Measurements from ENCODE around the gene SFSWAP.
"Not testable (repeated sequence)": the region's sequence is repeated elsewhere in the genome, so short reads cannot be mapped to it uniquely, and the experiment has no call there.

SFSWAP gene

GRCh38 chr12:131761638-131762037 lies 50.7 kb downstream of the SFSWAP start:
- DNase-seq (ENCODE audit: low read depth) = no peak

DNA sequence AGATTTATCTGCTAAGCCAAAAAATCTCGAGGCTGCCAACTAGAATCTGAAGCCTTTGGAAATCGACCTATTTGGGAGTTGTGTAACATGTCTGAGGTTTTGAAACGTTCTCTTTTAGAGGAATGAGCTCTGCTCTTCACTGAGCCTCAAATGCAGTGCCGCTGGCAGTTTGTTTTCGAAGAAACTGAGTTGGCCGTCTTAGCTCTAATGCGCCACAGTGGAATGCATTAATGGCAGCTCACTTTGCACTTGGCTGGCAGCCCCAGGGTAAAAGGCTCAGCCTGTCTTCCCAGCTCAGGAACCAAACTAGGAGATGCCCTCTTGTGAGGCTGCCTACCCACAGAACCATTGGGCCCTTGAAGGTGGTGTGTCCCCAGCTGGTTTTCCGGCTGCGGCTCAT lies 53.8 kb downstream of the SFSWAP start:
- DNase-seq (ENCODE audit: low read depth) = no peak

GRCh38 chr12:131765961-131766360 lies 55.1 kb downstream of the SFSWAP start:
- no peak for DNase-seq (ENCODE audit: low read depth)

- DNase-seq (ENCODE audit: low read depth) = no peak
Observed at GRCh38 chr12:131766382-131767107, 55.7 kb downstream of the SFSWAP start.

- no peak for DNase-seq (ENCODE audit: low read depth)
Observed at GRCh38 chr12:131770120-131770519, 59.2 kb downstream of the SFSWAP start.

- no peak for DNase-seq (ENCODE audit: low read depth)
Observed at GRCh38 chr12:131771965-131772364, 61.1 kb downstream of the SFSWAP start.

DNA sequence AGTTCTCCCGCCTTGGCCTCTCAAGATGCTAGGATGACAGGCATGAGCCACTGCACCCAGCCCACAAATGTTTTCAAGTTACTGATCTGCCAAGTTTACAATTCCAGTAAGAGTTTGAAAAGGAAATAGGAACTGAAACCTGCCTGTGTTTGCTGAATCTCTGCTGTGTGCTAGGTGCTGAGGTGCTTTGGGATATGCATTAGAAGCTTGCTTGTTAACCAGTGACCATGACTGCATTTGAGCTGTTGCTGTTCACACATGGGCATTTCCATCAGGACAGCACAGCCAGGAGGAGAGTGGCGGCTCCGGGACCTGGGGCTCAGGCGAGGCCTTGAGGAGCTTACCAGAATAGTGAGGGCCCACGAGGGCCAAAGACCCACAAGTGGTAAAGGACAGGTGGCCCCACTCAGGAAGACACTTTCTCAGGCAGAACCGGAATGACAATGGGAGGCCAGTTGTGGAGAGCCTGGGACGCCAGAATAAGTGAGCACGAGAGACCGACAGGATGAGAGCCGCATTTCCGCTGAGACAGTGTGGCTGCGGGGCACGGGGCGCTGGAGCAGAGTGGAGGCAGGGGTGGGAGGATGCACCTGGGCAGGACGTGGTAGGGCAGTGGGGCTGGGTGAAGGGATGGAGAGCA lies 62.8 kb downstream of the SFSWAP start:
- DNase-seq (ENCODE audit: low read depth) = no peak

- DNase-seq (ENCODE audit: low read depth) = no peak
Observed at GRCh38 chr12:131774576-131775391, 63.9 kb downstream of the SFSWAP start.

GRCh38 chr12:131775392-131776236 lies 64.7 kb downstream of the SFSWAP start:
- DNase-seq (ENCODE audit: low read depth) = no peak

GRCh38 chr12:131776237-131776889 lies 65.5 kb downstream of the SFSWAP start:
- DNase-seq (ENCODE audit: low read depth) = no peak

GRCh38 chr12:131777269-131777668 lies 66.4 kb downstream of the SFSWAP start:
- DNase-seq (ENCODE audit: low read depth) = not testable (repeated sequence)

- no peak for DNase-seq (ENCODE audit: low read depth)
Observed at GRCh38 chr12:131779027-131779426, 68.1 kb downstream of the SFSWAP start.

GRCh38 chr12:131782061-131782460 lies 71.2 kb downstream of the SFSWAP start:
- DNase-seq (ENCODE audit: low read depth) = no peak

GRCh38 chr12:131783915-131784541 lies 73.1 kb downstream of the SFSWAP start:
- DNase-seq (ENCODE audit: low read depth) = no peak

GRCh38 chr12:131784909-131785762 lies 74.2 kb downstream of the SFSWAP start:
- DNase-seq (ENCODE audit: low read depth) = no peak

GRCh38 chr12:131785763-131786330 lies 75.0 kb downstream of the SFSWAP start:
- no peak for DNase-seq (ENCODE audit: low read depth)

- DNase-seq (ENCODE audit: low read depth) = no peak
Observed at GRCh38 chr12:131786331-131786730, 75.4 kb downstream of the SFSWAP start.

GRCh38 chr12:131787143-131787660 lies 76.3 kb downstream of the SFSWAP start:
- DNase-seq (ENCODE audit: low read depth) = no peak

DNA sequence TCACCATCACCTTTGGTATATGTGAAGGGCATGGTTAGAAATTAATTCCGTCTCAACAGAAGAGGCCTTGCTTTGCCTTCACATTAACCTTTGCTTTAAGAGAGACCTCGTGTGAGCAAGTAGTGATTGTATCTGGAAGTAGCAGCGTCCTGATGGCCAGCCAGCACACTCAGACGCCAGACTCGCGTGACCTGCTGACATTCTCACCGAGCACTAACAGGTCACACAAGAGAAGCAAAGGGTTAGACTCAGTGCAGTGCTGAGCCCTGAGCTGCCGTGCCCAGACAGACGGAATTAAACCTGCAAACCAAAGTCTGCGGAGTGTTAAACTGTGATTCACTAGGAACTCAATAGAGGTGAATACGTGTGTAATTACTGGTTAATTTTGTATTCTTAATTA lies 77.2 kb downstream of the SFSWAP start:
- DNase-seq (ENCODE audit: low read depth) = no peak
